ENCODE results near the gene TIMP4.

TIMP4 gene

GRCh38 chr3:12141350-12141749 lies 17.4 kb downstream of the TIMP4 start:
- TF ChIP-seq POLR2AphosphoS5 (IDR thresholded peaks at IDR 0.05; ENCODE audit: low read depth, low read length) = no peak
- no peak for TF ChIP-seq TAF1 (IDR thresholded peaks at IDR 0.05; ENCODE audit: low read depth, low read length)
- no peak for TF ChIP-seq POLR2A (IDR thresholded peaks at IDR 0.05; ENCODE audit: low read depth, low read length)
- TF ChIP-seq SPI1 (IDR thresholded peaks at IDR 0.05; ENCODE audit: low read depth, low read length) = no peak
- no peak for TF ChIP-seq PAX5 (IDR thresholded peaks at IDR 0.05; ENCODE audit: insufficient read depth, low read length, severe bottlenecking)
- no peak for TF ChIP-seq POU2F2 (IDR thresholded peaks at IDR 0.05; ENCODE audit: low read depth, low read length)
- no peak for FAIRE-seq
- DNase-seq (ENCODE audit: insufficient read length, low spot score) = no peak

- DNase-seq (ENCODE audit: insufficient read length, low spot score) (no peak), FAIRE-seq (peak; percentile 20)
- TF ChIP-seq POLR2A (IDR thresholded peaks at IDR 0.05; ENCODE audit: low read depth, low read length) (no peak), SPI1 (IDR thresholded peaks at IDR 0.05; ENCODE audit: low read depth, low read length) (no peak), TAF1 (IDR thresholded peaks at IDR 0.05; ENCODE audit: low read depth, low read length) (no peak)
Observed at GRCh38 chr3:12139111-12139511, 19.6 kb downstream of the TIMP4 start.

DNA sequence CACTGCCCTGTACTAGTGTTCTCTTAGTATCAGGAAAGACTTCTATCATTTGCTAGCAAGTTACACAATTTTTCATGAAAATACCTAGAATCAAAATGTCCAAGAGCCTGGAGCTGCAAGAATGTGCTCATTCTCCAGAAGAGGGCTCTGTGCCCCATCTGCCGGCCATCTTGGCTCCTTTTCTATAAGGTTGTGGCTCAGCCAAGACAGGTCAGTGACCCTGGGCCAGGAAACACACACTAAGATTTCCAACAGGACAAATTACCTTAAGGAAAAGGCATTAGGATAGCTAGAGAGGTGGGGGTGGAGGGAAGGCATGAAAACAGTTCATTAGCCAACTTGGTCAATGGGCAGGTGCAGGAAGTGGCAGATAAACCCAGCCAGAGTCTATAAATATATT lies 20.7 kb downstream of the TIMP4 start:
- DNase-seq (ENCODE audit: insufficient read length, low spot score) (no peak), FAIRE-seq (peak; percentile 74)
- TF ChIP-seq TAF1 (IDR thresholded peaks at IDR 0.05; ENCODE audit: low read depth, low read length) (no peak), POLR2A (IDR thresholded peaks at IDR 0.05; ENCODE audit: low read depth, low read length) (no peak), PAX5 (IDR thresholded peaks at IDR 0.05; ENCODE audit: insufficient read depth, low read length, severe bottlenecking) (no peak), POU2F2 (IDR thresholded peaks at IDR 0.05; ENCODE audit: low read depth, low read length) (no peak), POLR2AphosphoS5 (IDR thresholded peaks at IDR 0.05; ENCODE audit: low read depth, low read length) (no peak), SPI1 (IDR thresholded peaks at IDR 0.05; ENCODE audit: low read depth, low read length) (no peak)

DNA sequence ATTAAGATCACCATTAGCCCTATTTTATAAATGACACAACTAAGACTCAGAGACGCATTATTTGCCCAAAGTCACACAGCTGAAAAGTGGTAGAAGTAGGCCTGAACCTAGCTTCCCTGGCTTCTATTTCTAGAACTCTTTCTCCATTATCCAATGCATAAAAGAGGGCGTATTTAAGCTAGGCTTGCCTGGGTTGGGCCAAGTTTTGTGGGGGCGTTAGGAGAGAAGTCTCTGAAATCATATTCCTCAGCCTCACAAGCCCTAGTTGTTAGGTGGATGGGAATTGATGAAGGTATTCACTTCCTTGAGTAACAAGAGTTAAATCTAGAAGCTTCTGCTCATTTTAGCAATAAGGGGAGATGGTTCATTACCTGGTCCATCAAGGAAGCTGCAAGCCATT lies 22.3 kb downstream of the TIMP4 start:
- FAIRE-seq = no peak

DNA sequence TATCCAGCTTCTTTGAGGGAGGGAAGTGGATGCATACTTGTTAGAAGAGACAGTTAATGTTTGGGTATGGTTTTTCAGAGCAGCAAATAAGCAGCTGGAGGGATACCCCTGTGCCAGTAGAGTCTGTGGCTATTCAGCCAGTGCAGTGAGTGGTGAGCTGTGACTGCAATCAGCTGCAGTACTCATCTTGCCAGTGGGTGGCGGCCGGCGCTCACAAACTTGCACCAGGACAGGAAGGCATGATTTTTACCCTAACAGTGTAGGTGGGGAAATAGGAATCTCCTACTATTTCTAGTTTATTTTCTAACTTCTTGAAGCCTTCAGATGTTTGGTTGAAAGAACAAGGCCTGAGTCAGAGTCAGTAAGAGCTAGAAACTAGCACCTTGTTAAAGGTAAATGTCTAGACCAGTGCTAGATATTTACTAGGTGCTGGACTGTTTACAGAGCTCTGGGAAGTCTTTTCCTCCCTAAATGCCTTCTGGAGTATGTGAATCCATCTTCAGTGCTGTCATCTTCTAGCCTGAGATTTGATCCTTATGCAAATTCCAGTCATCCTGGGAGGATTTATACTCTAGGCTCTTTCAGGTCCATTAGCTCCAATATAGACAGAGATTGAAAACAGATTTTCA lies 23.6 kb downstream of the TIMP4 start:
- DNase-seq (ENCODE audit: insufficient read length, low spot score) = peak; percentile 28
- TF ChIP-seq POLR2A (IDR thresholded peaks at IDR 0.05; ENCODE audit: low read depth, low read length) (no peak), SPI1 (IDR thresholded peaks at IDR 0.05; ENCODE audit: low read depth, low read length) (no peak), TAF1 (IDR thresholded peaks at IDR 0.05; ENCODE audit: low read depth, low read length) (no peak), POU2F2 (IDR thresholded peaks at IDR 0.05; ENCODE audit: low read depth, low read length) (no peak), PAX5 (IDR thresholded peaks at IDR 0.05; ENCODE audit: insufficient read depth, low read length, severe bottlenecking) (no peak), POLR2AphosphoS5 (IDR thresholded peaks at IDR 0.05; ENCODE audit: low read depth, low read length) (no peak)
- peak; percentile 94 for FAIRE-seq

More for the DNA sequence above, 22.3 kb downstream of the TIMP4 start:
- DNase-seq (ENCODE audit: insufficient read length, low spot score) = no peak
- TF ChIP-seq POLR2A (IDR thresholded peaks at IDR 0.05; ENCODE audit: low read depth, low read length) (no peak), POU2F2 (IDR thresholded peaks at IDR 0.05; ENCODE audit: low read depth, low read length) (no peak), TAF1 (IDR thresholded peaks at IDR 0.05; ENCODE audit: low read depth, low read length) (no peak), POLR2AphosphoS5 (IDR thresholded peaks at IDR 0.05; ENCODE audit: low read depth, low read length) (no peak), PAX5 (IDR thresholded peaks at IDR 0.05; ENCODE audit: insufficient read depth, low read length, severe bottlenecking) (no peak), SPI1 (IDR thresholded peaks at IDR 0.05; ENCODE audit: low read depth, low read length) (no peak)

- no peak for TF ChIP-seq SPI1 (IDR thresholded peaks at IDR 0.05; ENCODE audit: low read depth, low read length)
- no peak for TF ChIP-seq TAF1 (IDR thresholded peaks at IDR 0.05; ENCODE audit: low read depth, low read length)
- no peak for TF ChIP-seq PAX5 (IDR thresholded peaks at IDR 0.05; ENCODE audit: insufficient read depth, low read length, severe bottlenecking)
- TF ChIP-seq POLR2A (IDR thresholded peaks at IDR 0.05; ENCODE audit: low read depth, low read length) = no peak
- no peak for TF ChIP-seq POLR2AphosphoS5 (IDR thresholded peaks at IDR 0.05; ENCODE audit: low read depth, low read length)
- no peak for TF ChIP-seq POU2F2 (IDR thresholded peaks at IDR 0.05; ENCODE audit: low read depth, low read length)
- FAIRE-seq = no peak
- no peak for DNase-seq (ENCODE audit: insufficient read length, low spot score)
Observed at GRCh38 chr3:12132881-12133280, 25.8 kb downstream of the TIMP4 start.

DNA sequence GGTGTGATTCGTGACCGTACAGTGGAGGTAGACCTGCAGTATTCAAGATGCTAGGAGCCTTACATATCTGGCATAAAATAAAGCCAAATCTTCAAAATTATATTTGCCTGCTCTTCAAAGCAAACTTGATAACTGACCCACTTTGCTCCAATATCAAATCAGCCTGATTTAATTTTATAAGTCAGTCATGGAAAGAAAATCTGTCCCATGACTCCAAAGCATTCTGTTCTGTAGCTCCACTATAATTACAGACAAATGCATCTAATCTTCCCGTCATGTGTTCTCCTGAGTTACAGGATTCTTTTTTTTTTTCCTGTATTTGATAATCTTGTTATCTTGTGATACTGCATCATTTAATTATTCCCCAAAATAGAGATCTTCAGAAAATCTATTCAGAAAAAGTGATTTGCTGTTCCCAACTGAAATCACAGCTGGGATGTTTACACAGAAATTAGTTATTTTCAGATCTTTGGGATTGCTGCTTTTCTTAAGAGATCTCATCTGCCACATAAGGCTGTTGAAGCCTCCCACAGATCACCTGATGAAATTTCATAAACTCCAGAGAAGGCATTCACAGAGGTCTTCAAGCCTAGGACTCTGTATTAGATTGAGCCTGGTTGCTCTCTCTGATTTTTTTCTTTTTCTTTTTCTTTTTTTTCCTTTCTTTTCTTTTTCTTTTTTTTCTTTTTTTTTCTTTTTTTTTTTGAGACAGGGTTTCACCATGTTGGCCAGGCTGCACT lies 27.2 kb downstream of the TIMP4 start:
- TF ChIP-seq POLR2A (IDR thresholded peaks at IDR 0.05; ENCODE audit: low read depth, low read length) (no peak), POLR2AphosphoS5 (IDR thresholded peaks at IDR 0.05; ENCODE audit: low read depth, low read length) (no peak), PAX5 (IDR thresholded peaks at IDR 0.05; ENCODE audit: insufficient read depth, low read length, severe bottlenecking) (no peak), SPI1 (IDR thresholded peaks at IDR 0.05; ENCODE audit: low read depth, low read length) (no peak), TAF1 (IDR thresholded peaks at IDR 0.05; ENCODE audit: low read depth, low read length) (no peak), POU2F2 (IDR thresholded peaks at IDR 0.05; ENCODE audit: low read depth, low read length) (no peak)
- FAIRE-seq (no peak), DNase-seq (ENCODE audit: insufficient read length, low spot score) (no peak)

DNA sequence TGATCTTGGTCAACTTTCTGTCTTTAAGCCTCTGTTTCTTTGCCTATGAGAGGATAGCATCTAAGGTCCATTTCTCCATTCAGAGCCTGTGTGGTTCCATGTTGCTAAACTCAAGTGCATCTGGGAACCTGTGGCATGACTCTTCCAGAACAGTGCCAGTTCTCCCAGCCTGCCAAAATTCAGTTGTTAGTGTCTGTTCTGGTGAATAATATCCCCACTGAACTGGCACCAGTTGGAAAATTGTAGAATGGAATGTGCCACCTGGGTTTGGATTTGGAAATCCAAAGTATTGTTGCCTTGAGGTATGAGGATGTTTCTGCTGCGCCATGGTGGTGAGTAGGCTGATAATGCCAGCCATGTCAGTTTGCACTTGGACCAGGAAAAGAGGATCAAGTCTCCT lies 31.3 kb downstream of the TIMP4 start:
- FAIRE-seq = no peak
- TF ChIP-seq TAF1 (IDR thresholded peaks at IDR 0.05; ENCODE audit: low read depth, low read length) = no peak
- TF ChIP-seq POLR2AphosphoS5 (IDR thresholded peaks at IDR 0.05; ENCODE audit: low read depth, low read length) = no peak
- TF ChIP-seq POU2F2 (IDR thresholded peaks at IDR 0.05; ENCODE audit: low read depth, low read length) = no peak
- no peak for TF ChIP-seq POLR2A (IDR thresholded peaks at IDR 0.05; ENCODE audit: low read depth, low read length)
- TF ChIP-seq PAX5 (IDR thresholded peaks at IDR 0.05; ENCODE audit: insufficient read depth, low read length, severe bottlenecking) = no peak
- TF ChIP-seq SPI1 (IDR thresholded peaks at IDR 0.05; ENCODE audit: low read depth, low read length) = no peak
- no peak for DNase-seq (ENCODE audit: insufficient read length, low spot score)

- FAIRE-seq (no peak), DNase-seq (ENCODE audit: insufficient read length, low spot score) (no peak)
- TF ChIP-seq POLR2A (IDR thresholded peaks at IDR 0.05; ENCODE audit: low read depth, low read length) (no peak), POLR2AphosphoS5 (IDR thresholded peaks at IDR 0.05; ENCODE audit: low read depth, low read length) (no peak), PAX5 (IDR thresholded peaks at IDR 0.05; ENCODE audit: insufficient read depth, low read length, severe bottlenecking) (no peak), POU2F2 (IDR thresholded peaks at IDR 0.05; ENCODE audit: low read depth, low read length) (no peak), SPI1 (IDR thresholded peaks at IDR 0.05; ENCODE audit: low read depth, low read length) (no peak), TAF1 (IDR thresholded peaks at IDR 0.05; ENCODE audit: low read depth, low read length) (no peak)
Observed at GRCh38 chr3:12125772-12126171, 32.9 kb downstream of the TIMP4 start.

Measured in GM12891 (cell line).